Upper lobe of left lung (tissue), 4 donors: ENCODE results near the gene SEMA6A.
"Not testable (repeated sequence)": the region's sequence is repeated elsewhere in the genome, so short reads cannot be mapped to it uniquely, and the experiment has no call there.

ENCODE experiments used
- CTCF ChIP-seq, 6 experiments: fragments of 450-650 bp in 4 of 6; fragments of 200-600 bp in 2 of 6; sonication (generic) in 2 of 6; IDR thresholded peaks; one replicate each; pipeline ENCODE4 v1.5.1; 2016 to 2019; ENCODE audit warnings: antibody characterized with exemption in 6 of 6
- EP300 ChIP-seq, 4 donors: sonication (generic); formaldehyde crosslinking; IDR thresholded peaks; one replicate each; pipeline ENCODE4 v1.5.1; 2017; ENCODE audit warnings: antibody characterized with exemption in 4 of 4, control low read depth in 2 of 4
- POLR2A ChIP-seq, 4 donors: fragments of 450-650 bp; IDR thresholded peaks; one replicate each; pipeline ENCODE4 v1.5.1; 2016 to 2017; ENCODE audit warnings: antibody characterized with exemption in 4 of 4, mild to moderate bottlenecking in 2 of 4
- POLR2AphosphoS5 ChIP-seq, 2 donors: sonication (generic); formaldehyde crosslinking; IDR thresholded peaks; one replicate each; pipeline ENCODE4 v1.5.1; 2017; ENCODE audit warnings: antibody characterized with exemption in 2 of 2

GRCh38 chr5:116523182-116523581, 51.4 kb downstream of the SEMA6A start:
- TF ChIP-seq CTCF, POLR2A, EP300, POLR2AphosphoS5 (IDR thresholded peaks at IDR 0.05): not testable (repeated sequence)
